Endodermal cell (in vitro differentiated cells): ENCODE measurements around the gene COL8A1. TPM values are rescaled to one million over a fixed set of nuclear protein-coding genes. Genes with fewer than 3 reads are reported as not detected.

Experiments
- DNase-seq: peaks from one replicate; pipeline ENCODE4 v3.0.0-alpha.2; 2017
- H3K27ac ChIP-seq: 2 replicates; pipeline ENCODE4 v1.5.1; 2013; ENCODE audit warnings: mild to moderate bottlenecking, low read depth, low read length, moderate library complexity
- H3K27me3 ChIP-seq: 2 replicates; pipeline ENCODE4 v1.6.1; 2013; ENCODE audit warnings: mild to moderate bottlenecking, low read length, moderate library complexity; ENCODE audit not compliant: insufficient read depth, control insufficient read depth, poor library complexity, severe bottlenecking
- H3K36me3 ChIP-seq: 2 replicates; pipeline ENCODE4 v1.7.0; 2013; ENCODE audit warnings: mild to moderate bottlenecking, low read length, moderate library complexity; ENCODE audit not compliant: control insufficient read depth, insufficient read depth
- H3K4me1 ChIP-seq: one replicate; pipeline ENCODE4 v1.7.0; 2013; ENCODE audit warnings: low read length; ENCODE audit not compliant: control insufficient read depth, insufficient read depth
- H3K4me3 ChIP-seq: 2 replicates; pipeline ENCODE4 v1.5.1; 2013; ENCODE audit warnings: mild to moderate bottlenecking, low read length, moderate library complexity
- H3K9ac ChIP-seq: 2 replicates; pipeline ENCODE4 v1.6.1; 2013; ENCODE audit warnings: mild to moderate bottlenecking, low read length, moderate library complexity; ENCODE audit not compliant: poor library complexity, severe bottlenecking; ENCODE audit errors: extremely low read depth
- H3K9me3 ChIP-seq: 2 replicates; pipeline ENCODE4 v1.6.1; 2013; ENCODE audit warnings: mild to moderate bottlenecking, low read length, moderate library complexity; ENCODE audit not compliant: control insufficient read depth
- H3K27ac Mint-ChIP-seq: 2 replicates; pipeline ENCODE4 v1.8.0; 2020; ENCODE audit warnings: mixed read lengths
- H3K27me3 Mint-ChIP-seq: 2 replicates; pipeline ENCODE4 v1.8.0; 2021; ENCODE audit warnings: mild to moderate bottlenecking, mixed read lengths; ENCODE audit not compliant: insufficient read depth
- H3K36me3 Mint-ChIP-seq: 2 replicates; pipeline ENCODE4 v1.8.0; 2020; ENCODE audit warnings: low read depth, mixed read lengths
- H3K4me1 Mint-ChIP-seq: 2 replicates; pipeline ENCODE4 v1.8.0; 2020; ENCODE audit warnings: mixed read lengths
- H3K4me3 Mint-ChIP-seq: 2 replicates; pipeline ENCODE4 v1.8.0; 2020; ENCODE audit warnings: mild to moderate bottlenecking, moderate library complexity, mixed read lengths
- H3K9me3 Mint-ChIP-seq: 2 replicates; pipeline ENCODE4 v1.8.0; 2020; ENCODE audit warnings: mild to moderate bottlenecking, mixed read lengths
- WGBS, 2 experiments: methylation state at CpG; one replicate each; pipeline versions ENCODE4 v1.1.5 to v1.1.7; 2013; ENCODE audit warnings: missing lambda C conversion rate in 2 of 2, mixed read lengths in 1 of 2; ENCODE audit not compliant: insufficient coverage in 1 of 2, insufficient read length in 1 of 2; 5-methylcytosine and 5-hydroxymethylcytosine counted together
- total RNA-seq, 2 donors: library from RNA; stranded (reverse); fragmentation: NEBNext Ultra II Directional in 1 of 2; extraction: Animal tissue kit (Norgen Biotek cat#: 25700) in 1 of 2; gene quantifications; 2 replicates in 1 of 2; 3 replicates in 1 of 2; pipeline ENCODE4 v1.2.1, GENCODE V29; 2021
- TF ChIP-seq, protein P1 (sequence below): fragments of 200-600 bp; sonication (generic); conservative IDR thresholded peaks from 2 replicates; pipeline ENCODE4 v1.5.0; 2021; ENCODE audit warnings: antibody characterized with exemption, mild to moderate bottlenecking

Gene COL8A1
- total RNA-seq, 2 donors from 2014 or later: 3.5 to 3.9 TPM

DNA sequence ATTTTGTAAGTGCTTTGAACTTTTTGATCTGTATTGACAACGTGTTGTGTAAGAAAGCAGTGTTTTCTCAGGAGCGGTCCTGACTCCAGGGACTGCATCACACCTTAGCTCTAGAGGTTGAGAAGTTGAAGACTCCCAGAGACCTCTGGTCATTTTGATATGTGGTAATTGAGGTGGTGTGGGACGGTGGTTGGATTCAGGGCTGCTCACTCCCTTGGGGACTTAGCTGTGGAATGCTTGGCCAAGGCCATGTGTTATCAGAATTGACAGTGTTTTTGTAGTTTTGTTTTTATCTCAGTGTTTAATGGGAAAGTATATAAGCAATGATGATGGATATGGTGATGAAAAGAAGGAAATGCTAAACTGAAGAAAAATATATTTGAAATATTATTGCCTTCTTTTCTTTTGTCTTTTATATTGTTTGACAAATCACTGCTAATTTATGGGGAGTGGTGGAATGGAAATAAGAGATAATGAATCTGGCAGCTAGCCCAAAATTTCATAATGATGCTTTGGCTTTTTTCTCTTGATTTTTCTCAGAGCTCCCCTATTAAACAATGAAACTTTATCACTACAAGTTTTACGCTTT is 195.3 kb downstream of the COL8A1 start:
- no peak overlapping the region for H3K9ac ChIP-seq
- H3K27ac Mint-ChIP-seq: no peak overlapping the region
- no peaks in the 10 kb centered on the region for H3K36me3 Mint-ChIP-seq
- DNase-seq: no peak
- H3K27me3 ChIP-seq: no peaks in the 10 kb centered on the region
- H3K4me1 Mint-ChIP-seq: no peaks in the 10 kb centered on the region
- no peaks in the 10 kb centered on the region for H3K9me3 ChIP-seq
- no peak overlapping the region for H3K27ac ChIP-seq
- 78 to 91% methylated on average over 1 to 4 of the region's 4 CpGs for WGBS, 2 experiments
- no peaks in the 10 kb centered on the region for H3K4me1 ChIP-seq
- H3K4me3 ChIP-seq: no peak overlapping the region
- no peaks in the 10 kb centered on the region for H3K36me3 ChIP-seq
- no peaks in the 10 kb centered on the region for H3K9me3 Mint-ChIP-seq
- H3K27me3 Mint-ChIP-seq: no peaks in the 10 kb centered on the region
- TF ChIP-seq, protein P1, sequence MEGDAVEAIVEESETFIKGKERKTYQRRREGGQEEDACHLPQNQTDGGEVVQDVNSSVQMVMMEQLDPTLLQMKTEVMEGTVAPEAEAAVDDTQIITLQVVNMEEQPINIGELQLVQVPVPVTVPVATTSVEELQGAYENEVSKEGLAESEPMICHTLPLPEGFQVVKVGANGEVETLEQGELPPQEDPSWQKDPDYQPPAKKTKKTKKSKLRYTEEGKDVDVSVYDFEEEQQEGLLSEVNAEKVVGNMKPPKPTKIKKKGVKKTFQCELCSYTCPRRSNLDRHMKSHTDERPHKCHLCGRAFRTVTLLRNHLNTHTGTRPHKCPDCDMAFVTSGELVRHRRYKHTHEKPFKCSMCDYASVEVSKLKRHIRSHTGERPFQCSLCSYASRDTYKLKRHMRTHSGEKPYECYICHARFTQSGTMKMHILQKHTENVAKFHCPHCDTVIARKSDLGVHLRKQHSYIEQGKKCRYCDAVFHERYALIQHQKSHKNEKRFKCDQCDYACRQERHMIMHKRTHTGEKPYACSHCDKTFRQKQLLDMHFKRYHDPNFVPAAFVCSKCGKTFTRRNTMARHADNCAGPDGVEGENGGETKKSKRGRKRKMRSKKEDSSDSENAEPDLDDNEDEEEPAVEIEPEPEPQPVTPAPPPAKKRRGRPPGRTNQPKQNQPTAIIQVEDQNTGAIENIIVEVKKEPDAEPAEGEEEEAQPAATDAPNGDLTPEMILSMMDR: no peak
- H3K4me3 Mint-ChIP-seq: no peak overlapping the region

DNA sequence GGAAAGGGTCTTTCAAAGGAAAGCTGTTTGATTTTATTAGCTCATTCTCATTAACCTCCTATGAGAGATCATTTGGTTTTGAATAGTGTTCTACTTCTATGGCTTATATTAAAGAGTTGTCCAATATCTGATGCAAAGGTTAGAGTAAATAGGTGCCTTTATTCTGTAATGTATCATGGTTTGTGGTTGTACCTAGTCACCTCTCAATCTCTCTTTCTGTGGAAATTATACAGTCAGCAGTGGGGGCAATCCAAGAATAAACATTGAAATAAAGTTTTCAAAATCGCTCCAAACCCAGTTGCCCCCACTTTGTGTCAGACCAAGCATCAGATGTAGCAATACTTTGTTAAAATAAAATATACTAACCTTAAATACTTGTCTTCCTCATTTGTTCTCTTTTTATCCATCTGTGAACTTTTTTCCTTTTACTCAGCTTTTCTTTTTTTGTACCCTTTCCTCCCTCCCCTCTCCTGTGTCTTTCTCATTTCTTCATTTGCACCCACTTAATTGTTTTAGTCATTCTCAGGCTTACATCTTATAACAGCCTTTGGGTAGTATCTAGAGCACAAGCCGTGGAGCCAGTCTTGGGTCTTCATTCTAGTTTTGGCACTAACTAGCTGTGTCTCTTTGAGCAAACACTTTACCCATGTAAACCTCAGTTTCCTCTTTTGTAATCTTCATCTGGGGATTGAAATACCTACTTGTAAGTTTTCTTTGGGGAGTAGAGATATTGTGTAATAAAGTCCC is 196.0 kb downstream of the COL8A1 start:
- TF ChIP-seq, protein P1: no peak
- H3K36me3 Mint-ChIP-seq: no peaks in the 10 kb centered on the region
- WGBS, 2 experiments: 98 to 100% methylated on average over 2 of the region's 2 CpGs
- H3K4me3 ChIP-seq: no peak overlapping the region
- no peaks in the 10 kb centered on the region for H3K27me3 ChIP-seq
- H3K4me1 Mint-ChIP-seq: no peaks in the 10 kb centered on the region
- no peaks in the 10 kb centered on the region for H3K36me3 ChIP-seq
- DNase-seq: no peak
- no peaks in the 10 kb centered on the region for H3K9me3 Mint-ChIP-seq
- H3K9ac ChIP-seq: no peak overlapping the region
- H3K27me3 Mint-ChIP-seq: no peaks in the 10 kb centered on the region
- no peaks in the 10 kb centered on the region for H3K4me1 ChIP-seq
- H3K27ac Mint-ChIP-seq: no peak overlapping the region
- H3K27ac ChIP-seq: no peak overlapping the region
- no peaks in the 10 kb centered on the region for H3K9me3 ChIP-seq
- H3K4me3 Mint-ChIP-seq: no peak overlapping the region

DNA sequence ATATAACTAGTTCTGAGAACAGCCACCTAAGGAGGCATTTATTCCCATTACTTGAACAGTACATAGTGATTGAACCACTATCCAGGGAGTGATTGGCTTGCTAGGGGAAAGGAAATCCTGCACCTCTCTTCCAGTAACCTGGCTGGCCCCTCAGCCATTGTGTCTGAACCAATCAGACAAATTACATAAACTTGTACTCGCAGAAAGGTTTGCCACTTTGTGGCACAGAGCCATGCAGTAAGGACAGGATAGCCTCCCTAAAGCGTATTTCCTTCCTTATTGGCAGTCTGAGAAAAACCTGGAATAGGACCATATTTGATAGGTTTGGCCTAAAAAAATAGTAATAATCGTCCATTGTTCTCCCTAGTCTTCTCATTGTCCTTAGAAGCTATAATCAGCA is 198.3 kb downstream of the COL8A1 start:
- WGBS, 2 experiments: 93 to 100% methylated on average over 1 to 3 of the region's 3 CpGs
- no peak overlapping the region for H3K4me3 Mint-ChIP-seq

More for the DNA sequence above, 198.3 kb downstream of the COL8A1 start:
- Histone ChIP-seq H3K4me1 (no peaks in the 10 kb centered on the region), H3K9me3 (no peaks in the 10 kb centered on the region), H3K36me3 (no peaks in the 10 kb centered on the region), H3K4me3 (no peak overlapping the region), H3K27me3 (no peaks in the 10 kb centered on the region), H3K9ac (no peak overlapping the region), H3K27ac (no peak overlapping the region)
- H3K36me3 Mint-ChIP-seq: no peaks in the 10 kb centered on the region
- H3K9me3 Mint-ChIP-seq: no peaks in the 10 kb centered on the region
- no peaks in the 10 kb centered on the region for H3K27me3 Mint-ChIP-seq
- H3K4me1 Mint-ChIP-seq: no peaks in the 10 kb centered on the region
- TF ChIP-seq, protein P1: no peak
- DNase-seq: no peak
- H3K27ac Mint-ChIP-seq: no peak overlapping the region
